Esophagus muscularis mucosa (tissue), 4 donors: ENCODE measurements around the gene PUSL1.

Experiments used
- CTCF ChIP-seq, 3 experiments: fragments of 200-600 bp in 2 of 3; fragments of 450-650 bp in 1 of 3; sonication (generic) in 2 of 3; IDR thresholded peaks; one replicate each; pipeline ENCODE4 v1.5.1; 2017 to 2019; ENCODE audit warnings: antibody characterized with exemption in 3 of 3, mild to moderate bottlenecking in 2 of 3, moderate library complexity in 1 of 3
- EP300 ChIP-seq: sonication (generic); formaldehyde crosslinking; IDR thresholded peaks from one replicate; pipeline ENCODE4 v1.6.1; 2017; ENCODE audit warnings: antibody characterized with exemption
- POLR2A ChIP-seq: fragments of 450-650 bp; IDR thresholded peaks from one replicate; pipeline ENCODE4 v1.6.1; 2017; ENCODE audit warnings: antibody characterized with exemption, moderate library complexity, mild to moderate bottlenecking, low read depth
- POLR2AphosphoS5 ChIP-seq, 2 donors: sonication (generic); formaldehyde crosslinking; IDR thresholded peaks; one replicate each; pipeline ENCODE4 v1.6.1; 2017; ENCODE audit warnings: antibody characterized with exemption in 2 of 2

- TF ChIP-seq CTCF (IDR thresholded peaks at IDR 0.05): no peak
- TF ChIP-seq POLR2A: no peak
- TF ChIP-seq EP300: no peak
- TF ChIP-seq POLR2AphosphoS5 (IDR thresholded peaks at IDR 0.05): no peak
These were observed 5.3 kb downstream of the PUSL1 start for GRCh38 chr1:1313500-1314236.
